NCI-H2196 treated with DMSO at 0.1 percent for 48 hours (cell line): ENCODE data around the gene OVCH2.
A peak's percentile ranks its signal among the peaks of the same experiment; 100 is the strongest.
"Not testable (repeated sequence)": the region's sequence is repeated elsewhere in the genome, so short reads cannot be mapped to it uniquely, and the experiment has no call there.

Source experiments
- DNase-seq: peaks from one replicate; lab custom pipeline; 2025; ENCODE audit not compliant: unreplicated experiment; lab: John Stamatoyannopoulos, UW

The OVCH2 gene

DNA sequence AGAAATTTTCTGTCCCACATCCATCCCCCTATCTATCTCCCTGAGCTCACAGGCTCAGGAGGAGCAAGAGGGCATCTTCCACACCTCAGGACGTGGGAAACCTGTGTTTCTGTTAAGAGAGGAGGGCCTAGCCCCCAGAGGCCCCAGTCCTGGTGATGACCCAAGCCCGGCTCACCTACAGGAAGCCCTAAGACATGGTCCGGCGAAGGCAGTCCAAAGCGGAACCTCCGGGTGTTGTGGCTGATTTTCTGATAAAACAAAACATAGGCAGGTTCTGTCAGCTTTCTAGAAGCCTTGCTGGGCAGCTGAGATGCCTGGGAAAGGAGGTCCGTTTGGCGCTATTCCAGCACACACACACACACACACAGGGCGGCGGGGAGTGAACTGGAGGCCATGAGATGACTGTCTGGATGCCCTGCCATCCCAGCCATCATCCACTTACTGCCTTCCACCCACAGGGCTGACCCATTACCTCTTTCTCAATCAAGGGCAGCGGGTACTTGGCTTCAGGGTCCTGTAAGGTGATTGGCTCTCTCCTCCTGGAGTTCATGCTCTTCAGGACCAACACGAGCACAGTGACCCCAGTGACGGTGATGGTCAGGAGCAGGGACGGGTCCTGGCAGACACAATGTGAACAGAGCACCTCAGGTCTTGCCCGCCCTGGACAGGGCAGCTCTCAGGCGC, 33.9 kb downstream of the OVCH2 start:
- DNase-seq, result no peak

GRCh38 chr11:7671347-7672215, 34.7 kb downstream of the OVCH2 start:
- DNase-seq, result no peak

GRCh38 chr11:7670641-7671040, 35.6 kb downstream of the OVCH2 start:
- DNase-seq, result no peak

GRCh38 chr11:7668911-7669310, 37.4 kb downstream of the OVCH2 start:
- DNase-seq, result no peak

- DNase-seq, result no peak
These were observed 37.8 kb downstream of the OVCH2 start for GRCh38 chr11:7668464-7668863.

GRCh38 chr11:7667460-7667859, 38.8 kb downstream of the OVCH2 start:
- DNase-seq, result no peak

GRCh38 chr11:7666292-7666866, 39.9 kb downstream of the OVCH2 start:
- no peak for DNase-seq

DNA sequence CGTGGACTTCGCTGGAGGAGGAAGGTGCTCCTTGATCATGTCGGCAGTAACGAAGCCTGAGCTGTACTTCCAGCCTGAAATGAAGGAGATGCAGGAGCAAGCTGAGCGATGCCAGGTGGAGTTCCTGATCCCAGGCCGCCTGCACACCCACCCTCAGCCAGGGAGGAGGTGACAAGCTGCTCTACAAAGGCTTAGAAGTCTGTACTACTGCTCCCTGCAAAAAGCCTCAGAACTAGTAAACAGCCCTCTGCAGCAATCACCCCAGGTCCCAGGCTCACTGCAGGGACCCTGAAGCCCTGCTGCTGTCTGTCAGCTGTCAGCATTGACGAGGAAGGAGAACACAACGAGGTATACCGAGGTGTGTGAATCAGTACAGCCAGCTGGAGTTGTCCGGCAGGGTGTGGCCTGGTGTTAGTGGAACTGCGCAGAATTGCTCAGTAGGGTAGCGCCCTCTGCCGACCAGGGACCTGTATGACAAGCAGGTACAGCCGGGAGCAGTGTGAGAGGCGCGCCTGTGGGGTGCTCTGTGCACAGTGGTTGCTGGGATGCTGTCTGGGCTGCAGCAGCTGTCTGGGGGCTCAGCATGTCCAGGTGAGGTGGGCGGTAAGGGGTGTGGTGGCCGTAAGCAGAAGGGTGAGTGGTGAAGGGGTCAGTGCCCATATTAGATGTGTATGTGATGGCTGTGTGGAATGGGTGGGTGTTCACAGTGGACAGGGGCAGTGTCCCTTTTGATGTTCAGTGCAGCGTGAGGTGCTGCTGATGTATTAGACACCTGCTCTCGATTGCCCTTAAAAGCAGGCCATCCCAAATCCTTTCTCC, 40.6 kb downstream of the OVCH2 start:
- peak; percentile 59 for DNase-seq

DNA sequence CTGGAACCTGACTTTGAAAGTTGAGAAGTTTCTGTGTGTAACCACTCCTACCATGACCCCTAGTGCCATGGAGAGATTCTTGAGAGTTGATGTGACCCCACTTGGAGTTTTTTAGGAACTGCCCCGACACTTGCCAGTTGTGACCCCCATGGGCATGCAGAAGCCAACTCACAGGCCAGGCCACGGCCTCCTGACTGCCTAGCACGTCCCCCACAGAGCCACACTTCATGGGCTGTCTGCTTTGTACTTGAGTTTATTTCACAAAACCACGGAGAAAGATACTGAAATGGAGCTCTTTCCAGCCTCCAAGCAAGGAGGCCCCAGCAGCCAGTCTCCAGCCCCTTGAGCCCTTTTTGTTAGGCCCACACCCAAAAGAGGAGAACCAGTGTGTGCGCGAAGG, 41.4 kb downstream of the OVCH2 start:
- no peak for DNase-seq

DNA sequence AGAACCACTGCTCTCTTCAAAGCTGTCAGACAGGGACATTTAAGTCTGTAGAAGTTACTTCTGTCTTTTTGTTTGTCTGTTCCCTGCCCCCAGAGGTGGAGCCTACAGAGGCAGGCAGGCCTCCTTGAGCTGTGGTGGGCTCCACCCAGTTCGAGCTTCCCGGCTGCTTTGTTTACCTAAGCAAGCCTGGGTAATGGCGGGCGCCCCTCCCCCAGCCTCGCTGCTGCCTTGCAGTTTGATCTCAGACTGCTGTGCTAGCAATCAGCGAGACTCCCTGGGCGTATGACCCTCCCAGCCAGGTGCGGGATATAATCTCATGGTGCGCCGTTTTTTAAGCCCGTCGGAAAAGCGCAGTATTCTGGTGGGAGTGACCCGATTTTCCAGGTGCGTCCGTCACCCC, 42.7 kb downstream of the OVCH2 start:
- DNase-seq, result not testable (repeated sequence)

GRCh38 chr11:7657306-7658025, 48.8 kb downstream of the OVCH2 start:
- peak; percentile 3 for DNase-seq

GRCh38 chr11:7656704-7657103, 49.6 kb downstream of the OVCH2 start:
- no peak for DNase-seq

DNA sequence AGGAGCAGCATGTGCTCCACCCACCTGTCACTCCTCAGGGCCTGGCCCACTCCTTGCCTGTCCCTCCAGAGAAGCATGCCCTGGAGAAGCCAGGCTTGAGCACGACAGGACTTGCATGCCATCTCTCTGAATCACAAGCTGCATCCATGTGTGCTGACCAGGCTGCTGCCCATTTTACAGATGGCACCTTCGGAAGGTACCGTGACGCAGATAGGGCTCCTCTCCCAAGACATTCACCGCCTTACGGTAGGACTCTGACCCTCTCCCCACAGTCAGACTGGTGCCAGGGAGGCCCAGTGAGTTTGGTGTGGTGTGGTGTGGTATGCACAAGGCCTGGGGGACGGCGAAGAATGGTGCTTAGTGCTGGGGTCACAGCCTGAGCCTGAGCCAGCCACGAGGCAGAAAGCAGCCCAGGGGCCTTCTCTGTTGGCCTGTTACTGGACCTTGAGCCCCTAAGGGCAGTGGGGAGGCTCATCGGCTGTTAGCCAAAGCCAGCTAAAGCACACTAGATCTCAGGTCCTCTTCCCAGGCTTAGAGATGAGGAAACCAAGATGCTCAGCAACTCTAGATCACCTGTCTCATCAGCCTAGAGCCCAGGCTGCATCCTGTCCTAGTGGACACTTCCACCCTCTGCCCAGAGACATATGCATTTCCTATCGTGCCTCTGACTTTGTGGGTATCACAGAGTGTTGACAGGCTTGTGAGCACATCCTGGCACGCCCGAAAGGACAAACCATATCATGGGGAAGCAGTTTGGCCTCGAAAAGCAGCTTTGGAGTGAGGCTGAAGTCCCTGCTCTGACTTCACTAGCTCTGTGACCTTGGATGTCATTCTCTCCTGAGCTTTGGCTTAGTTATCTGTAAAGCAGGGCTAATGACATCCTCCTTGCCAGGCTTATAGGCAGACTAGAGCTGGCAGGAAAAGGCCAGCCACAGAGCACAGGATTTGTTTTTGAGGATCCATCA, 50.7 kb downstream of the OVCH2 start:
- no peak for DNase-seq

DNA sequence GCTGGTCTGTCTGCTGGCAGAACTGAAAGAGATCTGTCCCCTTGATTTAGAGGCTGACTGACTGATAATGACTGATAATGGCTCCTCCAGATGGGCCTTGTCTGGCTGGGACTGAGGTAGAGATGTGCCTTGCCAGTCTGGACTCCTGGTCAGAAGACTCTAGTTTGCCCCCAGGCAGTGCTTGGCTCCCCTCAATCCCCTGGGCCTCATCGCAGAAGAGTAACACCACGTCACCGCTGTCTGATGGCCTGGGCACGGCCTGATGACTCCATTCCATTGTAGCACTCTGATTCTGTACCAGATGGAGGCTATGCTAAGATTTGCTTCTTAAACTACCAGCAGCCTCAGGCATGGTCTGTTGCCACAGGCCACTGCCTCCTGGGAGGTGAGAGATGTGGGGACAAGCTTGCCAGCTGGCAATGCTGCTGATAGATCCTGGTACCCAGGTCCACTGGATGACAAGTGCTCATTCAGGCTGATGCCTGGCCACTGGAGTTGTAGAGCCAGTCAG, 52.0 kb downstream of the OVCH2 start:
- DNase-seq, result no peak

- DNase-seq, result no peak
These were observed 54.6 kb downstream of the OVCH2 start for GRCh38 chr11:7651700-7652099.

DNA sequence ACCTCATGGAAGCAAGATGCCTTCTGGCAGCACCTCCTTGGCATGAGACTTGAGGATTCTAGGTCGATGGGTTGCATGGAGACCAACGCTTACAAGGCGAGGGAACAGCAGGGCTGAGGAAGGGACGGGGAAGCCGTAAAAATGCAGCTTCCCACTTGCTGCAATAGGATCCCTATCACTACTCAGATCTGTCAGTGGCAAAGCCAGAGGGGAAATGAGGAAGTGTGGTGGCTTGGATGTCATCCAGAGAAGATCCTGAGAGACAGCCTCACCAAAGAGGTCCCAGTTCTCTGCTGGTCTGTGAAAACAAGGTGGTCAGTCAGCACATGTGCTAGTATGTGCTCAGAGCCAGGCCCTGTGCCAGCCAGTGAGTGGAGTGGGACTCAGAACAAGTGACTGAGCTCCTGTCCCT, 55.1 kb downstream of the OVCH2 start:
- no peak for DNase-seq

DNA sequence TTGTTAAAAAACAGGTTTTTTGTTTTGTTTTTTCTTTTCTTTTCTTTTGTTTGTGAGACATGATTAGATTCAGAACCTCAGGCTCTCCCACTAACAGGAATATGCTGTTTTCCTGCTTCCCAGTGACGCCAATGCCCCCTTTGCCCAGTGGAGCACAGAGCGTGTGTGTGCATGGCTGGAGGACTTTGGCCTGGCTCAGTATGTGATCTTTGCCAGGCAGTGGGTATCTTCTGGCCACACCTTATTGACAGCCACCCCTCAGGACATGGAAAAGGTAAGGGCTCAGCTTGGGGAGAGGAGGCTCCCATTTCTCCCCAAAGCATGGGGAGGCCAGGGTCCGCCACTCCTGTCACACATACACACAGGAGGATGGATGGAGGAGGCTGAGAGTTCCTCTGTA, 58.0 kb downstream of the OVCH2 start:
- no peak for DNase-seq

DNA sequence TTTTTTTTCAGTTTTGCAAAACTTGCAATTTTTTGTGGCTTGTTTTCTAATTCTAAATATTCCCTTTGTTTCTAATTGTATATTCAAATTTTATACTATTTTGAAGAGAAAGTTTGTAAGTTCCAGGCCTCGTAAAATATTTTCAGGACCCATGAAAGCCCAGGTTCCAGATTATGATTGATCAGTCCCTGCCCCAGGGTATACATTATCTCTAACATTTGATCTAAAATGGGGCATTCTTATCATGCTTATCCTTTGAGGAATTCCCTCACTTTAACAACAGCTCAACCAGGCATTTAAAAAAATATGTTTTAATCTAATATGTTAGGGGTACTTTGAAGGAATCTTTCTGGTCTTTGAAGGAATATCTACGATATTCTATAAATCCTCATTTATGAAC, 59.4 kb downstream of the OVCH2 start:
- DNase-seq, result no peak

- no peak for DNase-seq
These were observed 61.1 kb downstream of the OVCH2 start for GRCh38 chr11:7645206-7645605.
